ENCODE data around the gene NCKAP5. TPM values are rescaled to one million over a fixed set of nuclear protein-coding genes. Genes with fewer than 3 reads are reported as not detected.

Gene NCKAP5
- total RNA-seq, 1 donor from 2014 or later = 7.7 TPM

DNA sequence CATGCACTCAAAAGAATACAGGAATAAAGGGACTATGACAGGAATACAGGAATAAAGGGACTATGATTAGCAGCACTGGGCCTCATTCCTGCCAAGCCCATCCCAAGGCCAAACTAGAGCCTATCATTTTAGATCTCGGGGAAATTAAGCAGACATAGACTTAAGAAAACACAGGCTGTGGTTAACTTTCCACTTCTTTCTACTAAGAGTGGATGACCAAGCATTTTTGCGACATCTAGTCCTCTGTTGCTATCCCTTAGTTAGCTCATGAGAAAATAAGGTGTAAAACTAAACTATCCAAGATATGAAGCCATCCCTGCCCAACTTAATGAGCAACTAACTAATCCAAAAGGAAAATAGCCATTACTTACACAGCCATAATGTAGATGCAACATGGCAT lies 904.2 kb downstream of the NCKAP5 start:
- peaks cover 6% of the 10 kb centered on the region for H3K36me3 Mint-ChIP-seq
- H3K4me3 Mint-ChIP-seq = no peak overlapping the region
- TF ChIP-seq, protein P1, sequence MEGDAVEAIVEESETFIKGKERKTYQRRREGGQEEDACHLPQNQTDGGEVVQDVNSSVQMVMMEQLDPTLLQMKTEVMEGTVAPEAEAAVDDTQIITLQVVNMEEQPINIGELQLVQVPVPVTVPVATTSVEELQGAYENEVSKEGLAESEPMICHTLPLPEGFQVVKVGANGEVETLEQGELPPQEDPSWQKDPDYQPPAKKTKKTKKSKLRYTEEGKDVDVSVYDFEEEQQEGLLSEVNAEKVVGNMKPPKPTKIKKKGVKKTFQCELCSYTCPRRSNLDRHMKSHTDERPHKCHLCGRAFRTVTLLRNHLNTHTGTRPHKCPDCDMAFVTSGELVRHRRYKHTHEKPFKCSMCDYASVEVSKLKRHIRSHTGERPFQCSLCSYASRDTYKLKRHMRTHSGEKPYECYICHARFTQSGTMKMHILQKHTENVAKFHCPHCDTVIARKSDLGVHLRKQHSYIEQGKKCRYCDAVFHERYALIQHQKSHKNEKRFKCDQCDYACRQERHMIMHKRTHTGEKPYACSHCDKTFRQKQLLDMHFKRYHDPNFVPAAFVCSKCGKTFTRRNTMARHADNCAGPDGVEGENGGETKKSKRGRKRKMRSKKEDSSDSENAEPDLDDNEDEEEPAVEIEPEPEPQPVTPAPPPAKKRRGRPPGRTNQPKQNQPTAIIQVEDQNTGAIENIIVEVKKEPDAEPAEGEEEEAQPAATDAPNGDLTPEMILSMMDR (conservative IDR thresholded peaks at IDR 0.05) = no peak
- no peak overlapping the region for H3K27ac Mint-ChIP-seq
- H3K9me3 Mint-ChIP-seq = no peaks in the 10 kb centered on the region
- peaks cover 36% of the 10 kb centered on the region for H3K27me3 Mint-ChIP-seq
- DNase-seq (ENCODE audit: extremely low spot score, unreplicated experiment) = no peak
- H3K4me1 Mint-ChIP-seq (ENCODE audit: unreplicated experiment) = peaks cover 56% of the 10 kb centered on the region

DNA sequence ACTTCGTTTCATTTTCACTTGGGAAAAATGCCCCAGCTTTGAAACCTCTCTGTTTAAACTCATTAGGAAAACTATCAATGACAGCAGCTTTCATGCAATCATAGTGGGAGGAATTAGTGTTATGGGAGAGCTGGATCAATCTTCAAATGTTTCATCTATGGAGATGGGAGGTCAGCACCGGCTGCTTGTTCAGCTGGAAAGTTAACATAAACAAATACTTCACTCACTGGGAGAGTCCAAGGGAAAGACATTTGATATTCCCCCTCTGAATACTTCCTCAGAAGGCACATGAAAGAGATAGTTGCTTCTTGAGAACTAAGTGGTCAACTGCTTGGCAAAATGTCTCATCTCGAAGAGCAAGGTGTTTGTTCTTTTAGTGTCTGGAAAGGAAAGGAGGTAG lies 905.5 kb downstream of the NCKAP5 start:
- TF ChIP-seq, protein P1 (conservative IDR thresholded peaks at IDR 0.05) = no peak
- H3K27me3 Mint-ChIP-seq = peaks cover 26% of the 10 kb centered on the region
- no peak for DNase-seq (ENCODE audit: extremely low spot score, unreplicated experiment)
- H3K36me3 Mint-ChIP-seq = peaks cover 12% of the 10 kb centered on the region
- H3K9me3 Mint-ChIP-seq = peaks cover 6% of the 10 kb centered on the region
- H3K4me1 Mint-ChIP-seq (ENCODE audit: unreplicated experiment) = peaks cover 59% of the 10 kb centered on the region
- H3K4me3 Mint-ChIP-seq = peak overlapping the region; percentile 1
- no peak overlapping the region for H3K27ac Mint-ChIP-seq

DNA sequence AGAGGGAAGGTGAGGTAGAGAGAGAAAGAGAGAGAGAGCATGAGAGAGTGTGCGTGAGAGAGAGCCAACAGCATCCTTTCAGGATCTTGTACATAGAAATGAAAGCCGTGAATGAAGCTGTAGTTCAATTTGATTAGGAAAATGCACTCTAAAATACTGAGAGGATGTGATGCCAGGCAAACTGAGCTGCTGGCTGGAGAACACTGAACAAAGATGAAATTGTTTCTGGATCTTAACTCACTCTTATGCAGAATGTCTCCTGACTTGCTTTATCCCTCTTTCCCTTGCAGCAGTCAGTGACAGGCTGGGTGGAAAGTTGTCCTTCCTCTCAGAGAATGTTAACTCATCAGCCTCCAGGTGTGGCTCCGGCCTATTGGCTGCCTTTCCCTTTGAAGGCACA lies 908.9 kb downstream of the NCKAP5 start:
- H3K27ac Mint-ChIP-seq = no peak overlapping the region
- peaks cover 6% of the 10 kb centered on the region for H3K27me3 Mint-ChIP-seq
- peaks cover 7% of the 10 kb centered on the region for H3K9me3 Mint-ChIP-seq
- no peak overlapping the region for H3K4me3 Mint-ChIP-seq
- H3K4me1 Mint-ChIP-seq (ENCODE audit: unreplicated experiment) = peaks cover 45% of the 10 kb centered on the region
- H3K36me3 Mint-ChIP-seq = peaks cover 12% of the 10 kb centered on the region
- TF ChIP-seq, protein P1 (conservative IDR thresholded peaks at IDR 0.05) = no peak
- DNase-seq (ENCODE audit: extremely low spot score, unreplicated experiment) = no peak

- peaks cover 30% of the 10 kb centered on the region for H3K4me1 Mint-ChIP-seq (ENCODE audit: unreplicated experiment)
- H3K9me3 Mint-ChIP-seq = peaks cover 7% of the 10 kb centered on the region
- peaks cover 10% of the 10 kb centered on the region for H3K36me3 Mint-ChIP-seq
- TF ChIP-seq, protein P1 (conservative IDR thresholded peaks at IDR 0.05) = no peak
- H3K4me3 Mint-ChIP-seq = no peak overlapping the region
- H3K27ac Mint-ChIP-seq = no peak overlapping the region
- H3K27me3 Mint-ChIP-seq = peaks cover 4% of the 10 kb centered on the region
- no peak for DNase-seq (ENCODE audit: extremely low spot score, unreplicated experiment)
Observed at GRCh38 chr2:132656266-132656975, 911.8 kb downstream of the NCKAP5 start.

DNA sequence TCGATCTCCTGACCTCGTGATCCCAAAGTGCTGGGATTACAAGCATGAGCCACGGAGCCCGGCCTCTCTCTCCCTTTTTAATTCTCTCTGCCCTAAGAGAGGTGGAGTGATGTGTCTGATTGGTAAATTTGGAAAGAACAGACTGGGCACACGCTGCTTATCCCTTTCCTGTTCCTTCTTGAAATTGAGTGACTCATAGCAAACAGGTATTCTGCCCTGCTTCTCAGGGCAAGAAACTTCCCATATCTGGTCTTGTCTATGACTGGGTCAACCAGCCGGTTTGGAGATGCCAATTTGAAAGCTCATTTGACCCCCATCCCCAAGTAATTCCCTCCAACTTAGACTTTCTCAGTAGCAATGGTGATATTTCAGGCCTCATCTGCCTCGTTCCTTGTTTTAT lies 913.3 kb downstream of the NCKAP5 start:
- H3K4me1 Mint-ChIP-seq (ENCODE audit: unreplicated experiment) = peaks cover 33% of the 10 kb centered on the region
- H3K9me3 Mint-ChIP-seq = peaks cover 7% of the 10 kb centered on the region
- H3K27ac Mint-ChIP-seq = no peak overlapping the region
- DNase-seq (ENCODE audit: extremely low spot score, unreplicated experiment) = no peak
- peaks cover 4% of the 10 kb centered on the region for H3K27me3 Mint-ChIP-seq
- TF ChIP-seq, protein P1 (conservative IDR thresholded peaks at IDR 0.05) = no peak
- H3K4me3 Mint-ChIP-seq = no peak overlapping the region
- H3K36me3 Mint-ChIP-seq = peaks cover 6% of the 10 kb centered on the region
